ENCODE measurements around the gene ARF3.
A peak's percentile ranks its signal among the peaks of the same experiment; 100 is the strongest.

Gene ARF3

DNA sequence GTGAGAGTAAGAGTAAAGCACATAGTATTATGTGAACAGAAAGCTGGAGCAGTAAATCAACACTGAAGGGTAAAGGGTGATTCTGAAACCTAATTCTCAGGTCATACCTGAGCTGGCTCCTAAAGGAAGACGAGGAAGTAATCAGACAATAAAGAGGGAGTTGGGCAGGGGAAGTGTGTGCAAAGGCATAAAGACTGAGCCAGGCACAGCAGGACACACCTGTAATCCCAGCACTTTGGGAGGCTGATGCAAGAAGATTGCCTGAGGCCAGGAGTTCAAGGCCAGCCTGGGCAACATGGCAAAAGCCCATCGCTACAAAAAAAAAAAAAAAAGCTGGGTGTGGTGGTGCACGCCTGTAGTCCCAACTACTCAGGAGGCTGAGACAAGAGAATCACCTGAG lies 9.6 kb downstream of the ARF3 start:
- Histone ChIP-seq H3K36me3 (ENCODE audit: insufficient read depth, low read length) (peaks cover 13% of the 10 kb centered on the region), H3K9me3 (ENCODE audit: low read depth, low read length) (no peaks in the 10 kb centered on the region), H3K27ac (no peak overlapping the region), H3K4me3 (no peak overlapping the region), H3K9ac (ENCODE audit: insufficient read length) (no peak overlapping the region)
- no peak for TF ChIP-seq EZH2 (IDR thresholded peaks at IDR 0.05)
- no peak for TF ChIP-seq POLR2AphosphoS5 (IDR thresholded peaks at IDR 0.05; ENCODE audit: borderline replicate concordance, low read depth, low read length)
- no peak for TF ChIP-seq FOXP2 (optimal IDR thresholded peaks at IDR 0.05; ENCODE audit: control extremely low read depth, extremely low read length, insufficient read depth)
- no peak for DNase-seq (ENCODE audit: low read depth, low spot score)

DNA sequence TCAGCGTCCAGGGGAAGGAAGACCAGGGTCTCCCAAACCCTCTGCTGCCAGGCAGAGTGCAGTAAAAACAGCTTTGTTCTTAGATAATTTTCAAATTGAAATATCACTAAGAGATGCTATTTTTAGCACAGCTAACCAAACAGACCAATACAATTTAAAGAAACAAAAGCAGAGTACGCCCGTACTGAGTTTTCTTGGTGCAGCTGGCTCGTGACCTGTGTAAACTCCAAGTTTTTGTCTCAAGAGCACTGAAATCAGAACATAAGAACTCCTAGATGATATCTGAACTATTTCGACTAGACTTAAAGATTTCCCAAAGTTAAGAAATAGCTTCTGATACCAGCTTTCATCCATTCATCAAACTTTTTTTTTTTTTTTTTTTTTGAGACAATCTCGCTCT lies 10.3 kb downstream of the ARF3 start:
- Histone ChIP-seq H3K9me3 (ENCODE audit: low read depth, low read length) (no peaks in the 10 kb centered on the region), H3K36me3 (ENCODE audit: insufficient read depth, low read length) (peaks cover 9% of the 10 kb centered on the region), H3K4me3 (no peak overlapping the region), H3K9ac (ENCODE audit: insufficient read length) (no peak overlapping the region), H3K27ac (no peak overlapping the region)
- no peak for DNase-seq (ENCODE audit: low read depth, low spot score)
- no peak for TF ChIP-seq EZH2 (IDR thresholded peaks at IDR 0.05)
- TF ChIP-seq FOXP2 (optimal IDR thresholded peaks at IDR 0.05; ENCODE audit: control extremely low read depth, extremely low read length, insufficient read depth): no peak
- TF ChIP-seq POLR2AphosphoS5 (IDR thresholded peaks at IDR 0.05; ENCODE audit: borderline replicate concordance, low read depth, low read length): no peak

DNA sequence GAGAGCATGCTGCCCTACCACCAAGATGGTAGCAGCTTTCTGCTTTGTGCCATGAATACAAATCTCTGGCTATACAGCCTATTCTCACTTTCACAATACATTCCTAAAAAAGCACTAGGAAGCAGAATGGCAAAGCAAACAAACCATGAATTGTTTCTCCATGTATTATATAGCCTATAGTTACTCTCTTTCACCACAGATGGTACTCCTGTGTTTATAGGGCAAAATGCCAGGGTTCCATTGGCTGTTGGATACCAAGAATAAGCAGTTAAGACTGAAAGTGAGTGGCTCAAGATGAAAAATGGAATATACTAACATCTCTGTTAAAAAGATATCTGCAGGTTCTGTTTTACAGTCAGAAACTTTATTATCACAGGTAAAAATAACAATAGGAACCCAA lies 11.1 kb downstream of the ARF3 start:
- H3K9me3 ChIP-seq (ENCODE audit: low read depth, low read length): no peaks in the 10 kb centered on the region
- TF ChIP-seq FOXP2 (optimal IDR thresholded peaks at IDR 0.05; ENCODE audit: control extremely low read depth, extremely low read length, insufficient read depth) (no peak), EZH2 (IDR thresholded peaks at IDR 0.05) (no peak), POLR2AphosphoS5 (IDR thresholded peaks at IDR 0.05; ENCODE audit: borderline replicate concordance, low read depth, low read length) (no peak)
- DNase-seq (ENCODE audit: low read depth, low spot score): no peak
- no peak overlapping the region for H3K27ac ChIP-seq
- H3K9ac ChIP-seq (ENCODE audit: insufficient read length): no peak overlapping the region
- H3K4me3 ChIP-seq: no peak overlapping the region
- peaks cover 12% of the 10 kb centered on the region for H3K36me3 ChIP-seq (ENCODE audit: insufficient read depth, low read length)

DNA sequence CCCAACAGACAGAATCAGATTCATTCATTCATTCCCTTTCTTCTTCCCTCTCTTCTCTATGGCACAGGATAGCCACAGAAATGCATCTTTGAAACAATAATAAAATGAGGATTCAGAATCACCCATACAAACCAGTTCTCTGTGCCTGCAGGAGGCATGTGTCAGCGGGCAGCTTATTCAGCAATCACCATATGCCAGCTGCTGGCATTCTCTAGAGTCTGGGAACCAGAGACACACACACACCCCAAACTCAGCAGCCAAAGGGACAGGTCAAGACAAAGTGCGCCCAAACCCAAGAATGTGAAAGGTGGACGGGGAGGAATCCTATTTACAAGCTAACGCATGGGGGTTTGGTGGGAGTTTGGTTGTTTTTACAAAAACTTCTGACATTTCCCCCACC lies 14.1 kb downstream of the ARF3 start:
- Histone ChIP-seq H3K36me3 (ENCODE audit: insufficient read depth, low read length) (peaks cover 37% of the 10 kb centered on the region), H3K9ac (ENCODE audit: insufficient read length) (no peak overlapping the region), H3K27ac (no peak overlapping the region), H3K4me3 (no peak overlapping the region), H3K9me3 (ENCODE audit: low read depth, low read length) (no peaks in the 10 kb centered on the region)
- no peak for DNase-seq (ENCODE audit: low read depth, low spot score)
- no peak for TF ChIP-seq FOXP2 (optimal IDR thresholded peaks at IDR 0.05; ENCODE audit: control extremely low read depth, extremely low read length, insufficient read depth)
- no peak for TF ChIP-seq POLR2AphosphoS5 (IDR thresholded peaks at IDR 0.05; ENCODE audit: borderline replicate concordance, low read depth, low read length)
- TF ChIP-seq EZH2 (IDR thresholded peaks at IDR 0.05): no peak

DNA sequence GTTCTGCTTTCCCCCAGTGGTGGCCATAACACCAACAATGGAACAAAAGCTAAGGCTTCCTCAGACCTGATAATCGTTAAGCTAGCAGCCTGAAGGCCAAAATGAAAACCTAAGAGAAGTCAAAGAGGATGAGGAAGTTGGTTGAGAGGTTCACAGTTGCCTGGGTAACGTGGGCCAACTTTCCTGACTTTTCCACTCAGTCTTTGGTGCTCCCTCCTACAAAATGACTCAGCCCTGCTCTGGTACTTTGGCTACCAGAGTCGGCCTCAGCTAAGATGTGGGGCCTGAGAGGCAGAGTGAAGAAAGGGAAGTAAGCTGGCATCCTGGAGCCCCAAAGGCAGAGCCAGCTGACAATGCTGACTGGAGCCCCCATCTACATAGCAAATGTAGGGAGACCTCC lies 17.1 kb downstream of the ARF3 start:
- Histone ChIP-seq H3K4me3 (no peak overlapping the region), H3K27ac (no peak overlapping the region), H3K9ac (ENCODE audit: insufficient read length) (no peak overlapping the region), H3K9me3 (ENCODE audit: low read depth, low read length) (no peaks in the 10 kb centered on the region), H3K36me3 (ENCODE audit: insufficient read depth, low read length) (peaks cover 55% of the 10 kb centered on the region)
- no peak for DNase-seq (ENCODE audit: low read depth, low spot score)
- TF ChIP-seq EZH2 (IDR thresholded peaks at IDR 0.05) (no peak), POLR2AphosphoS5 (IDR thresholded peaks at IDR 0.05; ENCODE audit: borderline replicate concordance, low read depth, low read length) (no peak), FOXP2 (optimal IDR thresholded peaks at IDR 0.05; ENCODE audit: control extremely low read depth, extremely low read length, insufficient read depth) (no peak)

DNA sequence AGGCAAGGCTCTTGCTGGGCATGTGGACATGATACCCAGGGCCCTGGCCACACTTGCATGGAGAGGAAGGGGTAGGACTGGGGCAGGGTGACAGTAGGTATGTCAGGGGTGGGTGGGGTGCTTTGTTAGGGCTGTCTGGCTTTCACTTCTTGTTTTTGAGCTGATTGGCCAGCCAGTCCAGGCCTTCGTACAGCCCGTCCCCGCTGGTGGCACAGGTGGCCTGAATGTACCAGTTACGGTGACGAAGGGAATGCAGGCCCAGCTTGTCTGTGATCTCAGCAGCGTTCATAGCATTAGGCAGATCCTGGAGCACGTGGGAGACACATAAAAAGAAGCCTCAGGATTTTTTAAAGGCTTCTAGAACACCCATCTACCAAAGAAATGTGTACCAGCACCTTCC lies 18.5 kb downstream of the ARF3 start:
- no peak for DNase-seq (ENCODE audit: low read depth, low spot score)
- Histone ChIP-seq H3K36me3 (ENCODE audit: insufficient read depth, low read length) (peaks cover 67% of the 10 kb centered on the region), H3K9ac (ENCODE audit: insufficient read length) (no peak overlapping the region), H3K27ac (no peak overlapping the region), H3K9me3 (ENCODE audit: low read depth, low read length) (no peaks in the 10 kb centered on the region), H3K4me3 (no peak overlapping the region)
- no peak for TF ChIP-seq EZH2 (IDR thresholded peaks at IDR 0.05)
- TF ChIP-seq FOXP2 (optimal IDR thresholded peaks at IDR 0.05; ENCODE audit: control extremely low read depth, extremely low read length, insufficient read depth): no peak

DNA sequence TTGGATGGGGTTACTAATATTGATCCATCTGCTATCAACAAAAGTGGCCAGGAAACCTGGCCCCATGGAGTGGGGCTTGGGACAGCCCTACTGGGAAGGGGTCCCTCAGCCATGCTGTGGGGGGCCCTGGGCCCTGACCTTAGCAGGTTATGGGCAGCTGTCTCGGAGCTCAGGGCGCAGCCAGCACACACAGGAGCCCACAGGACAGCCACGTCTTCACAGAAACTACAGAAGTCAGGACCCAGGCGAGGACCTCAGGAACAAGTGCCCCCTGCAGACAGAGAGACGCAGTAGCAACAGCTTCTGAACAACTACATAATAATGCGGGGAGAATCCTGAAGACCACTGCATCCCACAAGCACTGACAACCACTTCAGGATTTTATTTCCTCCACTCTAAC lies 20.1 kb downstream of the ARF3 start:
- Histone ChIP-seq H3K36me3 (ENCODE audit: insufficient read depth, low read length) (peaks cover 76% of the 10 kb centered on the region), H3K9me3 (ENCODE audit: low read depth, low read length) (no peaks in the 10 kb centered on the region), H3K27ac (no peak overlapping the region), H3K9ac (ENCODE audit: insufficient read length) (no peak overlapping the region), H3K4me3 (no peak overlapping the region)
- TF ChIP-seq FOXP2 (optimal IDR thresholded peaks at IDR 0.05; ENCODE audit: control extremely low read depth, extremely low read length, insufficient read depth): no peak
- no peak for TF ChIP-seq POLR2AphosphoS5 (IDR thresholded peaks at IDR 0.05; ENCODE audit: borderline replicate concordance, low read depth, low read length)
- TF ChIP-seq EZH2 (IDR thresholded peaks at IDR 0.05): no peak
- no peak for DNase-seq (ENCODE audit: low read depth, low spot score)

DNA sequence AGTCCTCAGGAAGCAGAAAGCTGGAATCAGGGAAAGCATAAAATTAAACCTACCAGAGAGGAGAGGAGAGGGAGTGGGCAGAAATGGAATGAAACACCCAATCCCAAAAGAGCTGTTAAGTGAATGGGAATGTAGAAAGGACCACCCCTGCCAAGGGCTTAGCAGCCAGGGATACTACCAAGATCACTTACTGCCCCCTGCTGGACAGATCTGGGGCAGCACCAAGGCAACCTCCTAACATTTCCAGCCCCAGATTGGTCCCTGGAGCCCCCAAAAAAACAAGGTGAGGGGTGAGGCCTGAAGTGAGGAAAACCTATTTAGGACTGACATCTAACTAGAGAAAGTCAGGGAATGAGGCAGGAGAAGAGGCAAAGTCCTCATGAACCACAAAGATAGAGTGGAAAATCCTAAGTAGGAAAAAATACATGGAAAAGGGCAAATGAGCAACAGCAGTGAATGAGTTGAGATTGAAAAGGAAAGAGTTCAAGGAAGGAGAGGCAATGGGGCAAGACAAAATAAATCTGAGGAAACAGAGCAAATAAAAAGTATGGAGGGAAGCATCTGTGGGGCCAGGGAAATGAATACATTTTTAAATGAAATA lies 20.8 kb downstream of the ARF3 start:
- TF ChIP-seq FOXP2 (optimal IDR thresholded peaks at IDR 0.05; ENCODE audit: control extremely low read depth, extremely low read length, insufficient read depth) (no peak), POLR2AphosphoS5 (IDR thresholded peaks at IDR 0.05; ENCODE audit: borderline replicate concordance, low read depth, low read length) (no peak), EZH2 (IDR thresholded peaks at IDR 0.05) (no peak)
- DNase-seq (ENCODE audit: low read depth, low spot score): peak; percentile 28
- Histone ChIP-seq H3K36me3 (ENCODE audit: insufficient read depth, low read length) (peaks cover 77% of the 10 kb centered on the region), H3K4me3 (no peak overlapping the region), H3K9me3 (ENCODE audit: low read depth, low read length) (no peaks in the 10 kb centered on the region), H3K9ac (ENCODE audit: insufficient read length) (no peak overlapping the region), H3K27ac (no peak overlapping the region)

DNA sequence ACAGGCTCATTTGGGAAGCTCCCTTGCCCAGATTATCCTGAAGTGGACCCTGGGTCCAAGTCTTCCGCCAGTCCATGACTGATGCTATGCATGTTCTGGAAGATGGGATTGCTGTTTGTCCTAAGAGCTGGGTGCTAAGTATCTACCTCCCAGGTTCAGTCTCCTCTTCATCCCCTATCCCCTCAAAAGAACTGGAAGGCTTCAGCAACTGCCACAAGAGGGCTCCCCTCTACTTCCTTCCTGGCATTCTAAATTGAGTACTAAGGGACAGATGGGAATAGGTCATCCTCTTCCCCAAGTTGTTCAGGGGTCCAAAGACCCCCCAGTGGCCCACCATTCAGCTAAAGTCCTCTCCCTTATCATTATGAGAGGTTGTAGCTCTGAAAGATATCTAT lies 23.0 kb downstream of the ARF3 start:
- Histone ChIP-seq H3K27ac (no peak overlapping the region), H3K9me3 (ENCODE audit: low read depth, low read length) (no peaks in the 10 kb centered on the region), H3K9ac (ENCODE audit: insufficient read length) (no peak overlapping the region), H3K36me3 (ENCODE audit: insufficient read depth, low read length) (peaks cover 69% of the 10 kb centered on the region), H3K4me3 (no peak overlapping the region)
- no peak for DNase-seq (ENCODE audit: low read depth, low spot score)
- TF ChIP-seq POLR2AphosphoS5 (IDR thresholded peaks at IDR 0.05; ENCODE audit: borderline replicate concordance, low read depth, low read length) (no peak), FOXP2 (optimal IDR thresholded peaks at IDR 0.05; ENCODE audit: control extremely low read depth, extremely low read length, insufficient read depth) (no peak), EZH2 (IDR thresholded peaks at IDR 0.05) (no peak)

All from SK-N-MC (cell line).